ENCODE measurements around the gene BICDL2. TPM values are rescaled to one million over a fixed set of nuclear protein-coding genes. Genes with fewer than 3 reads are reported as not detected.

BICDL2 gene
- polyA plus RNA-seq, 3 donors = not detected

DNA sequence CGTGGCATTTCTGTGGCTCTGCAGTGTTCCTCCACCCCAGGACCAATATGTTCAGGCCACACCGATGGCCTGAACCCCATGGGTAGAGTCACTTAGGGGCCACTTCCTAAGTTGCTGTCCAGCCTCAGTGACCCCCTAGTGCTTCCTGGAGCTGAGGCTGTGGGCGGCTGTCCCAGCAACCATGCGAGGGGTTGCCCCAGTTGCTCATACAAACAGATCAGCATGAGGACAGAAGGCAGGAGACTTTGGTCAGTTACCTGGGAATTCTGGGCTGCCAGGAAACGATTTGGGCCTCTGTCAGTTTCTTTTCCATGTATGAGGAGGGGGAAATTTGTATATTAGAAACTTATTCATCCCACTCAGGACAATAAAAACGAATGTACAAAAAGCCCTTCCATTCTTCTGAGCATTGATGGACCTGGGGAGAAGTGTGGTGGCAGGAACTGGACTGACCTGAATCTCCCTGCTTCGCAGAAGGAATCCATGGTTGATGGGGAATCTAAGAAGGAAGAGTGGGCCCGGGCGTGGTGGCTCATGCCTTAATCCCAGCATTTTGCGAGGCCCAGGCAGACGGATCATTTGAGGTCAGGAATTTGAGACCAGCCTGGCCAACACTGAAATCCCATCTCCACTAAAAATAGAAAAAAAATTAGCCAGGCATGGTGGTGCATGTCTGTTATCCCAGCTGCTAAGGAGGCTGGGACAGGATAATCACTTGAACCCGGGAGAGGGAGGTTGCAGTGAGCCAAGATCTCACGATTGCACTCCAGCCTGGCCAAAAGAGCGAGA, 23.8 kb upstream of the BICDL2 start:
- H3K36me3 Mint-ChIP-seq = peaks cover 4 to 14% of the 10 kb centered on the region in 2 donors
- Histone ChIP-seq H3K9me3 (replicated peaks in 1 of 2; ENCODE audit: control insufficient read depth in 1 of 2, insufficient read depth in 1 of 2, low read length in 2 of 2) (no peaks in the 10 kb centered on the region), H3K4me1 (ENCODE audit: control insufficient read depth in 1 of 2, insufficient read depth in 2 of 2, low read length in 2 of 2) (peaks cover 48 to 60% of the 10 kb centered on the region in 2 donors), H3K27ac (ENCODE audit: low read depth in 1 of 2, low read length in 2 of 2) (no peak overlapping the region), H3K9ac (ENCODE audit: insufficient read depth, low read length, poor library complexity, severe bottlenecking) (no peak overlapping the region), H3K27me3 (ENCODE audit: control insufficient read depth in 2 of 2, insufficient read depth in 2 of 2, low read length in 2 of 2) (no peaks in the 10 kb centered on the region), H3K4me2 (replicated peaks; ENCODE audit: extremely low read depth, low read length, poor library complexity, severe bottlenecking) (no peak overlapping the region), H2AFZ (ENCODE audit: insufficient read depth, low read depth, low read length, poor library complexity, severe bottlenecking) (peak overlapping the region; percentile 97), H3K79me2 (ENCODE audit: insufficient read depth, low read length) (no peaks in the 10 kb centered on the region), H3K36me3 (replicated peaks in 1 of 2; ENCODE audit: control insufficient read depth in 1 of 2, insufficient read depth in 2 of 2, low read length in 2 of 2) (no peaks in the 10 kb centered on the region), H4K20me1 (ENCODE audit: insufficient read depth, low read length) (no peaks in the 10 kb centered on the region), H3K4me3 (replicated peaks in 1 of 3; ENCODE audit: low read depth in 2 of 3, low read length in 3 of 3) (no peak overlapping the region)
- intact Hi-C loops (cut with micrococcal nuclease) = loop anchor here in 1 of 2 donors (5.0 kb wide), 1 partner anchor 107 kb away; no protein-coding TSS in a partner anchor
- no peak overlapping the region for H3K4me3 Mint-ChIP-seq
- no peaks in the 10 kb centered on the region for H3K9me3 Mint-ChIP-seq
- H3K4me1 Mint-ChIP-seq = peaks cover 40% of the 10 kb centered on the region
- DNase-seq = no peak
- 87% methylated on average over 9 of the region's 14 CpGs for WGBS (ENCODE audit: insufficient coverage)
- peak overlapping the region in 1 of 7 donors; percentile 53 for H3K27ac Mint-ChIP-seq
- TF ChIP-seq, protein P1, sequence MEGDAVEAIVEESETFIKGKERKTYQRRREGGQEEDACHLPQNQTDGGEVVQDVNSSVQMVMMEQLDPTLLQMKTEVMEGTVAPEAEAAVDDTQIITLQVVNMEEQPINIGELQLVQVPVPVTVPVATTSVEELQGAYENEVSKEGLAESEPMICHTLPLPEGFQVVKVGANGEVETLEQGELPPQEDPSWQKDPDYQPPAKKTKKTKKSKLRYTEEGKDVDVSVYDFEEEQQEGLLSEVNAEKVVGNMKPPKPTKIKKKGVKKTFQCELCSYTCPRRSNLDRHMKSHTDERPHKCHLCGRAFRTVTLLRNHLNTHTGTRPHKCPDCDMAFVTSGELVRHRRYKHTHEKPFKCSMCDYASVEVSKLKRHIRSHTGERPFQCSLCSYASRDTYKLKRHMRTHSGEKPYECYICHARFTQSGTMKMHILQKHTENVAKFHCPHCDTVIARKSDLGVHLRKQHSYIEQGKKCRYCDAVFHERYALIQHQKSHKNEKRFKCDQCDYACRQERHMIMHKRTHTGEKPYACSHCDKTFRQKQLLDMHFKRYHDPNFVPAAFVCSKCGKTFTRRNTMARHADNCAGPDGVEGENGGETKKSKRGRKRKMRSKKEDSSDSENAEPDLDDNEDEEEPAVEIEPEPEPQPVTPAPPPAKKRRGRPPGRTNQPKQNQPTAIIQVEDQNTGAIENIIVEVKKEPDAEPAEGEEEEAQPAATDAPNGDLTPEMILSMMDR (IDR thresholded peaks at IDR 0.05) = no peak
- H3K27me3 Mint-ChIP-seq (ENCODE audit: low read depth in 3 of 3) = peaks cover 0 to 7% (median 3%) of the 10 kb centered on the region in 3 donors

DNA sequence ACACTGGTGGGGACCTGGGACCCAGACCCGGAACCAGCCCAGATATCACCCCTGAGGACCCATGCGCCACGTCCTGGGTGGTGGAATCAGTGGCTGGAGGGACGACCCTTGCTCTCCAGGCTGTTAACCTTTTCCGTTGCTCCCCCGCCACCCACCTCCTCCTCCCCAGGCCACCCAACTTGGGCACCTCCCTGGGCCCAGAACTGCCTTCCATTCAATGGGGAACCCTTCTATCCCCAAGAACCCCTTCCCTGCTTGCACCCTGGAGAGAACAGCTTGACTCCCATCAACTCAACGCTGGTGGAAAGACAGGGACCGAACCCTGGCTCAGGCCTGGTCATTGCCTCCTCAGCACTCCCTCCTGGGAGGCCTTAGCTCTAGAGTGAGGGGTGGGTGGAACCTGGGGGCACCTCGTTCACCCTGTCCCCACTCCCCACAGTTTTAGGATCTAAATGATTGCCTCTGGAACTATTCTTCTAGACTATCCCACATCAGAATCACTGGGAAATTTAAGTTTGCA, 23.0 kb upstream of the BICDL2 start:
- 36% methylated on average over 5 of the region's 9 CpGs for WGBS (ENCODE audit: insufficient coverage)
- no peaks in the 10 kb centered on the region for H3K79me2 ChIP-seq (ENCODE audit: insufficient read depth, low read length)
- no peaks in the 10 kb centered on the region for H3K27me3 ChIP-seq (ENCODE audit: control insufficient read depth in 2 of 2, insufficient read depth in 2 of 2, low read length in 2 of 2)
- H3K4me1 ChIP-seq (ENCODE audit: control insufficient read depth in 1 of 2, insufficient read depth in 2 of 2, low read length in 2 of 2) = peaks cover 55 to 67% of the 10 kb centered on the region in 2 donors
- Mint-ChIP-seq H3K27me3 (ENCODE audit: low read depth in 3 of 3) (peaks cover 0 to 3% (median 3%) of the 10 kb centered on the region in 3 donors), H3K9me3 (no peaks in the 10 kb centered on the region), H3K27ac (peak overlapping the region in 6 of 7 donors; percentile 35 to 77 (median 70)), H3K4me3 (peak overlapping the region; percentile 76 to 86), H3K36me3 (peaks cover 5 to 17% of the 10 kb centered on the region in 2 donors), H3K4me1 (peaks cover 47% of the 10 kb centered on the region)
- H3K9ac ChIP-seq (ENCODE audit: insufficient read depth, low read length, poor library complexity, severe bottlenecking) = peak overlapping the region; percentile 77
- H3K27ac ChIP-seq (ENCODE audit: low read depth in 1 of 2, low read length in 2 of 2) = peak overlapping the region in 1 of 2 donors; percentile 72
- no peaks in the 10 kb centered on the region for H3K36me3 ChIP-seq (replicated peaks in 1 of 2; ENCODE audit: control insufficient read depth in 1 of 2, insufficient read depth in 2 of 2, low read length in 2 of 2)
- intact Hi-C loops (cut with micrococcal nuclease) = loop anchor here (2.0 to 5.0 kb wide), 3 partner anchors 68 to 108 kb away; no protein-coding TSS in a partner anchor
- no peaks in the 10 kb centered on the region for H4K20me1 ChIP-seq (ENCODE audit: insufficient read depth, low read length)
- H2AFZ ChIP-seq (ENCODE audit: insufficient read depth, low read depth, low read length, poor library complexity, severe bottlenecking) = peak overlapping the region; percentile 97
- TF ChIP-seq, protein P1 (IDR thresholded peaks at IDR 0.05) = no peak
- no peak for DNase-seq
- no peaks in the 10 kb centered on the region for H3K9me3 ChIP-seq (replicated peaks in 1 of 2; ENCODE audit: control insufficient read depth in 1 of 2, insufficient read depth in 1 of 2, low read length in 2 of 2)
- H3K4me2 ChIP-seq (replicated peaks; ENCODE audit: extremely low read depth, low read length, poor library complexity, severe bottlenecking) = peak overlapping the region; percentile 100
- peak overlapping the region; percentile 34 to 88 (median 48) for H3K4me3 ChIP-seq (replicated peaks in 1 of 3; ENCODE audit: low read depth in 2 of 3, low read length in 3 of 3)

Data from CD14-positive monocyte (primary cell).